SK-N-SH treated with all-trans-retinoic acid at 6 μM for 48 hours (cell line): ENCODE results near the gene TIAM2.
"Not testable (repeated sequence)": the region's sequence is repeated elsewhere in the genome, so short reads cannot be mapped to it uniquely, and the experiment has no call there.

ENCODE experiments used
- ATAC-seq: fragments of 200-7000 bp; cut with Tn5 transposase; 3 replicates; pipeline ENCODE4 v1.9.1; 2020; ENCODE audit warnings: mild to moderate bottlenecking, moderate library complexity
- ARNTL ChIP-seq: fragments of 450-650 bp; formaldehyde crosslinking; IDR thresholded peaks from 2 replicates; pipeline ENCODE4 v1.5.0; 2020; ENCODE audit warnings: low read depth, mild to moderate bottlenecking, moderate library complexity, borderline replicate concordance
- BACH2 ChIP-seq: fragments of 250-450 bp; sonication (Bioruptor Pico); IDR thresholded peaks from 2 replicates; pipeline ENCODE4 v1.9.0; 2021; ENCODE audit warnings: mild to moderate bottlenecking, borderline replicate concordance
- CSDC2 ChIP-seq: fragments of 250-450 bp; sonication (Bioruptor Pico); IDR thresholded peaks from 2 replicates; pipeline ENCODE4 v1.5.0; 2020; ENCODE audit warnings: mild to moderate bottlenecking, moderate library complexity
- ESRRG ChIP-seq: fragments of 250-450 bp; sonication (Bioruptor Pico); IDR thresholded peaks from 2 replicates; pipeline ENCODE4 v1.6.1; 2021; ENCODE audit warnings: mild to moderate bottlenecking
- ISL1 ChIP-seq: fragments of 250-450 bp; sonication (Bioruptor Pico); IDR thresholded peaks from 2 replicates; pipeline ENCODE4 v2.1.2; 2022; ENCODE audit warnings: mild to moderate bottlenecking, moderate library complexity
- PPARA ChIP-seq: fragments of 250-450 bp; sonication (Bioruptor Pico); IDR thresholded peaks from 2 replicates; pipeline ENCODE4 v1.5.0; 2020; ENCODE audit warnings: mild to moderate bottlenecking, borderline replicate concordance
- RARB ChIP-seq: fragments of 250-450 bp; sonication (Bioruptor Pico); IDR thresholded peaks from 2 replicates; pipeline ENCODE4 v1.8.0; 2021; ENCODE audit warnings: mild to moderate bottlenecking, moderate library complexity
- SNAI2 ChIP-seq: fragments of 250-450 bp; sonication (Bioruptor Pico); IDR thresholded peaks from 2 replicates; pipeline ENCODE4 v1.5.0; 2020; ENCODE audit warnings: mild to moderate bottlenecking, moderate library complexity
- TCF4 ChIP-seq: fragments of 250-450 bp; sonication (Bioruptor Pico); IDR thresholded peaks from 2 replicates; pipeline ENCODE4 v1.8.0; 2021; ENCODE audit warnings: mild to moderate bottlenecking, moderate library complexity, borderline replicate concordance
- TOX ChIP-seq: fragments of 250-450 bp; sonication (Bioruptor Pico); IDR thresholded peaks from 2 replicates; pipeline ENCODE4 v1.8.0; 2021; ENCODE audit warnings: mild to moderate bottlenecking, moderate library complexity, borderline replicate concordance
- ZC3H10 ChIP-seq: fragments of 250-450 bp; sonication (Bioruptor Pico); IDR thresholded peaks from 2 replicates; pipeline ENCODE4 v1.5.1; 2021; ENCODE audit warnings: mild to moderate bottlenecking, moderate library complexity
- ZFP3 ChIP-seq: fragments of 250-450 bp; sonication (Bioruptor Pico); IDR thresholded peaks from 2 replicates; pipeline ENCODE4 v1.5.0; 2020; ENCODE audit warnings: mild to moderate bottlenecking, moderate library complexity
- ZFP30 ChIP-seq: fragments of 450-650 bp; formaldehyde crosslinking; IDR thresholded peaks from 2 replicates; pipeline ENCODE4 v1.5.0; 2022; ENCODE audit warnings: mild to moderate bottlenecking, moderate library complexity
- ZNF565 ChIP-seq: fragments of 450-650 bp; formaldehyde crosslinking; conservative IDR thresholded peaks from 2 replicates; pipeline ENCODE4 v1.5.0; 2020; ENCODE audit warnings: low read depth, mild to moderate bottlenecking, moderate library complexity
- ZNF70 ChIP-seq: fragments of 450-650 bp; formaldehyde crosslinking; IDR thresholded peaks from 2 replicates; pipeline ENCODE4 v1.5.0; 2020; ENCODE audit warnings: mild to moderate bottlenecking, moderate library complexity
- TF ChIP-seq, protein P1 (sequence below): fragments of 250-450 bp; sonication (Bioruptor Pico); IDR thresholded peaks from 2 replicates; pipeline ENCODE4 v1.5.1; 2021; ENCODE audit warnings: mild to moderate bottlenecking, moderate library complexity
- TF ChIP-seq, protein P2 (sequence below): fragments of 250-450 bp; sonication (Bioruptor Pico); IDR thresholded peaks from 2 replicates; pipeline ENCODE4 v1.8.0; 2020; ENCODE audit warnings: mild to moderate bottlenecking, moderate library complexity, borderline replicate concordance
- TF ChIP-seq, protein P3 (sequence below): fragments of 250-450 bp; sonication (Bioruptor Pico); IDR thresholded peaks from 2 replicates; pipeline ENCODE4 v1.8.0; 2021; ENCODE audit warnings: low read depth, mild to moderate bottlenecking, moderate library complexity, borderline replicate concordance
- TF ChIP-seq, protein P4 (sequence below): fragments of 250-450 bp; sonication (Bioruptor Pico); IDR thresholded peaks from 2 replicates; pipeline ENCODE4 v1.5.1; 2020; ENCODE audit warnings: low read depth, mild to moderate bottlenecking, moderate library complexity
- TF ChIP-seq, protein P5 (sequence below): fragments of 250-450 bp; sonication (Bioruptor Pico); IDR thresholded peaks from 2 replicates; pipeline ENCODE4 v1.5.0; 2020; ENCODE audit warnings: mild to moderate bottlenecking, moderate library complexity

TIAM2 gene

DNA sequence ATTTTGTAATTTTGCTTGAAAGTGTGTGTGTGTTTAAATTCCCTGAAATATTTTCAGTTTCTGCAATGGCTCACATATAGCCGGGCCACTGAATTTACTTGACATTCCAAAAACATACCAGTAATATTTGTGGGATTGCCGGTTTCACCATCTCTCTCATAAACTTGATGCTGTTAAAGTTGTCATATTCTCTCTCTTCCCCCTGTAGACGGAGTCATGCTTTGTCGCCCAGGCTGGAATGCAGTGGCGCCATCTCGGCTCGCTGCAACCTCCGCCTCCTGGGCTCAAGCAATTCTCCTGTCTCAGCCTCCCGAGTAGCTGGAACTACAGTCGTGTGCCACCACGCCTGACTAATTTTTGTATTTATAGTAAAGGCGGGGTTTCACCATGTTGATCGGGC lies 122.1 kb downstream of the TIAM2 start:
- peak; percentile 81 for ATAC-seq
- TF ChIP-seq CSDC2 (CRISPR knock-in tag) (peak; percentile 77; the same call in 1 of the 2 replicates), SNAI2 (CRISPR knock-in tag) (no peak), PPARA (CRISPR knock-in tag) (no peak)

DNA sequence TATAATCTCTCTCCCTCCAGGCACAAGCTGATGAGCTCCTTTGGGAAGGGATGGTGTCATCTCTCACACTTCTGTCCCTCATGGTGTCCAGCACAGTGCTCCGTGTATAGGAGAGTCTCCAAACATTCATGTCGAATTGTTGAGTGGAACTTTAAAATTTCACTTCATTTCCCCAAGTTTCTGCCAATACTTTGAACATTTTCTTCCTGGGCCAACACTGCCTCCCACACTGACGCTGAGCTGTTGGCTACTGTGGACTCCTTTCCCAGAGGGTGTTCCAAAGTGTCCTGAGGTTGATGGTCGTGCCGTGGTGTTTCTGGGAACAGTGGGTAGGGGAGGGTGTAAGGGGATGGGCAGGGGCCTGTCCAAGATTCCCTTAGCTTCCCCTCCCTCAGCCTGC lies 122.7 kb downstream of the TIAM2 start:
- no peak for TF ChIP-seq ESRRG
- TF ChIP-seq RARB (CRISPR knock-in tag): no peak
- TF ChIP-seq ZNF70 (CRISPR knock-in tag): no peak
- TF ChIP-seq ARNTL (CRISPR knock-in tag): no peak
- TF ChIP-seq TCF4 (CRISPR knock-in tag): no peak
- TF ChIP-seq ZFP30 (CRISPR knock-in tag): no peak
- TF ChIP-seq, protein P1, sequence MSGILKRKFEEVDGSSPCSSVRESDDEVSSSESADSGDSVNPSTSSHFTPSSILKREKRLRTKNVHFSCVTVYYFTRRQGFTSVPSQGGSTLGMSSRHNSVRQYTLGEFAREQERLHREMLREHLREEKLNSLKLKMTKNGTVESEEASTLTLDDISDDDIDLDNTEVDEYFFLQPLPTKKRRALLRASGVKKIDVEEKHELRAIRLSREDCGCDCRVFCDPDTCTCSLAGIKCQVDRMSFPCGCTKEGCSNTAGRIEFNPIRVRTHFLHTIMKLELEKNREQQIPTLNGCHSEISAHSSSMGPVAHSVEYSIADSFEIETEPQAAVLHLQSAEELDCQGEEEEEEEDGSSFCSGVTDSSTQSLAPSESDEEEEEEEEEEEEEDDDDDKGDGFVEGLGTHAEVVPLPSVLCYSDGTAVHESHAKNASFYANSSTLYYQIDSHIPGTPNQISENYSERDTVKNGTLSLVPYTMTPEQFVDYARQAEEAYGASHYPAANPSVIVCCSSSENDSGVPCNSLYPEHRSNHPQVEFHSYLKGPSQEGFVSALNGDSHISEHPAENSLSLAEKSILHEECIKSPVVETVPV (CRISPR knock-in tag): no peak
- no peak for TF ChIP-seq SNAI2 (CRISPR knock-in tag)
- TF ChIP-seq, protein P2, sequence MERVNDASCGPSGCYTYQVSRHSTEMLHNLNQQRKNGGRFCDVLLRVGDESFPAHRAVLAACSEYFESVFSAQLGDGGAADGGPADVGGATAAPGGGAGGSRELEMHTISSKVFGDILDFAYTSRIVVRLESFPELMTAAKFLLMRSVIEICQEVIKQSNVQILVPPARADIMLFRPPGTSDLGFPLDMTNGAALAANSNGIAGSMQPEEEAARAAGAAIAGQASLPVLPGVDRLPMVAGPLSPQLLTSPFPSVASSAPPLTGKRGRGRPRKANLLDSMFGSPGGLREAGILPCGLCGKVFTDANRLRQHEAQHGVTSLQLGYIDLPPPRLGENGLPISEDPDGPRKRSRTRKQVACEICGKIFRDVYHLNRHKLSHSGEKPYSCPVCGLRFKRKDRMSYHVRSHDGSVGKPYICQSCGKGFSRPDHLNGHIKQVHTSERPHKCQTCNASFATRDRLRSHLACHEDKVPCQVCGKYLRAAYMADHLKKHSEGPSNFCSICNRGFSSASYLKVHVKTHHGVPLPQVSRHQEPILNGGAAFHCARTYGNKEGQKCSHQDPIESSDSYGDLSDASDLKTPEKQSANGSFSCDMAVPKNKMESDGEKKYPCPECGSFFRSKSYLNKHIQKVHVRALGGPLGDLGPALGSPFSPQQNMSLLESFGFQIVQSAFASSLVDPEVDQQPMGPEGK: no peak
- no peak for TF ChIP-seq CSDC2 (CRISPR knock-in tag)
- TF ChIP-seq ZFP3: no peak
- no peak for TF ChIP-seq ZNF565 (CRISPR knock-in tag)
- no peak for TF ChIP-seq BACH2 (CRISPR knock-in tag)
- TF ChIP-seq, protein P3, sequence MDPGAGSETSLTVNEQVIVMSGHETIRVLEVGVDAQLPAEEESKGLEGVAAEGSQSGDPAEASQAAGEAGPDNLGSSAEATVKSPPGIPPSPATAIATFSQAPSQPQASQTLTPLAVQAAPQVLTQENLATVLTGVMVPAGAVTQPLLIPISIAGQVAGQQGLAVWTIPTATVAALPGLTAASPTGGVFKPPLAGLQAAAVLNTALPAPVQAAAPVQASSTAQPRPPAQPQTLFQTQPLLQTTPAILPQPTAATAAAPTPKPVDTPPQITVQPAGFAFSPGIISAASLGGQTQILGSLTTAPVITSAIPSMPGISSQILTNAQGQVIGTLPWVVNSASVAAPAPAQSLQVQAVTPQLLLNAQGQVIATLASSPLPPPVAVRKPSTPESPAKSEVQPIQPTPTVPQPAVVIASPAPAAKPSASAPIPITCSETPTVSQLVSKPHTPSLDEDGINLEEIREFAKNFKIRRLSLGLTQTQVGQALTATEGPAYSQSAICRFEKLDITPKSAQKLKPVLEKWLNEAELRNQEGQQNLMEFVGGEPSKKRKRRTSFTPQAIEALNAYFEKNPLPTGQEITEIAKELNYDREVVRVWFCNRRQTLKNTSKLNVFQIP (CRISPR knock-in tag): no peak
- TF ChIP-seq, protein P4, sequence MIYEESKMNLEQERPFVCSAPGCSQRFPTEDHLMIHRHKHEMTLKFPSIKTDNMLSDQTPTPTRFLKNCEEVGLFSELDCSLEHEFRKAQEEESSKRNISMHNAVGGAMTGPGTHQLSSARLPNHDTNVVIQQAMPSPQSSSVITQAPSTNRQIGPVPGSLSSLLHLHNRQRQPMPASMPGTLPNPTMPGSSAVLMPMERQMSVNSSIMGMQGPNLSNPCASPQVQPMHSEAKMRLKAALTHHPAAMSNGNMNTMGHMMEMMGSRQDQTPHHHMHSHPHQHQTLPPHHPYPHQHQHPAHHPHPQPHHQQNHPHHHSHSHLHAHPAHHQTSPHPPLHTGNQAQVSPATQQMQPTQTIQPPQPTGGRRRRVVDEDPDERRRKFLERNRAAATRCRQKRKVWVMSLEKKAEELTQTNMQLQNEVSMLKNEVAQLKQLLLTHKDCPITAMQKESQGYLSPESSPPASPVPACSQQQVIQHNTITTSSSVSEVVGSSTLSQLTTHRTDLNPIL: no peak
- no peak for TF ChIP-seq TOX (CRISPR knock-in tag)
- TF ChIP-seq, protein P5, sequence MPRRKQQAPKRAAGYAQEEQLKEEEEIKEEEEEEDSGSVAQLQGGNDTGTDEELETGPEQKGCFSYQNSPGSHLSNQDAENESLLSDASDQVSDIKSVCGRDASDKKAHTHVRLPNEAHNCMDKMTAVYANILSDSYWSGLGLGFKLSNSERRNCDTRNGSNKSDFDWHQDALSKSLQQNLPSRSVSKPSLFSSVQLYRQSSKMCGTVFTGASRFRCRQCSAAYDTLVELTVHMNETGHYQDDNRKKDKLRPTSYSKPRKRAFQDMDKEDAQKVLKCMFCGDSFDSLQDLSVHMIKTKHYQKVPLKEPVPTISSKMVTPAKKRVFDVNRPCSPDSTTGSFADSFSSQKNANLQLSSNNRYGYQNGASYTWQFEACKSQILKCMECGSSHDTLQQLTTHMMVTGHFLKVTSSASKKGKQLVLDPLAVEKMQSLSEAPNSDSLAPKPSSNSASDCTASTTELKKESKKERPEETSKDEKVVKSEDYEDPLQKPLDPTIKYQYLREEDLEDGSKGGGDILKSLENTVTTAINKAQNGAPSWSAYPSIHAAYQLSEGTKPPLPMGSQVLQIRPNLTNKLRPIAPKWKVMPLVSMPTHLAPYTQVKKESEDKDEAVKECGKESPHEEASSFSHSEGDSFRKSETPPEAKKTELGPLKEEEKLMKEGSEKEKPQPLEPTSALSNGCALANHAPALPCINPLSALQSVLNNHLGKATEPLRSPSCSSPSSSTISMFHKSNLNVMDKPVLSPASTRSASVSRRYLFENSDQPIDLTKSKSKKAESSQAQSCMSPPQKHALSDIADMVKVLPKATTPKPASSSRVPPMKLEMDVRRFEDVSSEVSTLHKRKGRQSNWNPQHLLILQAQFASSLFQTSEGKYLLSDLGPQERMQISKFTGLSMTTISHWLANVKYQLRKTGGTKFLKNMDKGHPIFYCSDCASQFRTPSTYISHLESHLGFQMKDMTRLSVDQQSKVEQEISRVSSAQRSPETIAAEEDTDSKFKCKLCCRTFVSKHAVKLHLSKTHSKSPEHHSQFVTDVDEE: no peak
- no peak for TF ChIP-seq PPARA (CRISPR knock-in tag)
- TF ChIP-seq ISL1 (CRISPR knock-in tag): no peak
- TF ChIP-seq, all 23 proteins: peak for 0
- ATAC-seq: no peak

DNA sequence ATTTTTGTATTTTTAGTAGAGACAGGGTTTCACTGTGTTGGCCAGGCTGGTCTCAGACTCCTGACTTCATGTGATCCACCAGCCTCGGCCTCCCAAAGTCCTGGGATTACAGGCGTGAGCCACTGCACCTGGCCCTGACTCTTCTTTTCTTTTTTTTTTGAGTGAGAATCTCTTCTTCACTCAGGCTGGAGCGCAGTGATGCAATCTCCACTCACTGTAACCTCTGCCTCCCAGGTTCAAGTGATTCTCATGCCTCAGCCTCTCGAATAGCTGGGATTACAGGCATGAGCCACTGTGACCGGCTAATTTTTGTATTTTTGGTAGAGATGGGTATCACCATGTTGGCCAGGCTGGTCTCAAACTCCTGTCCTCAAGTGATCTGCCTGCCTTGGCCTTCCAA lies 124.1 kb downstream of the TIAM2 start:
- not testable (repeated sequence) for ATAC-seq

DNA sequence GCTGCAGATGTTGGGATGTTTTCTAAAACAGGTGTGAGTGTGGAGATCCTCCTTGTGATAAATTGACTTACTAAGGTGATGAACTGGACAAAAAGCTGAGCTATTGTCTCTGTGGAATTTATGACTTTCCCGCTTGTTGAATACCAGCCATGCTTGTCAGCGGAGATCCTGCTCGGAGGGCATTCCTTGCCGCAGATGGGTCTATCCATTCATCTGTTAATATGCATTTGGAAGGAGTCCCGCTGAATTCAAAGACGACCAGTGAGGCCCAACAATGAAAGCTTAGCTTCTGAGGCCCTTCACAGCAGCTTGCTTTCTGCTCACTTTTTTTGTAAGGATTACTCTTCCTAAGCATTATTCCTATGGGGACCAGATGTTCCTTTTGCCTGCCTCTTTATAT lies 124.9 kb downstream of the TIAM2 start:
- no peak for TF ChIP-seq ZC3H10 (CRISPR knock-in tag)
- TF ChIP-seq TCF4 (CRISPR knock-in tag): no peak
- TF ChIP-seq, protein P4: no peak
- TF ChIP-seq ZNF565 (CRISPR knock-in tag): no peak
- TF ChIP-seq ISL1 (CRISPR knock-in tag): 0 out of 2 replicates have a peak, but pooled peaks have one; percentile 21
- TF ChIP-seq, protein P3 (CRISPR knock-in tag): no peak
- TF ChIP-seq, protein P1 (CRISPR knock-in tag): no peak
- no peak for TF ChIP-seq TOX (CRISPR knock-in tag)

More for the DNA sequence above, 124.9 kb downstream of the TIAM2 start:
- no peak for ATAC-seq
